EL (cell line): ENCODE measurements around the gene EHD3.

ENCODE experiments used
- DNase-seq: peaks from one replicate; pipeline ENCODE4 v3.0.0-alpha.2; 2016

The EHD3 gene

DNA sequence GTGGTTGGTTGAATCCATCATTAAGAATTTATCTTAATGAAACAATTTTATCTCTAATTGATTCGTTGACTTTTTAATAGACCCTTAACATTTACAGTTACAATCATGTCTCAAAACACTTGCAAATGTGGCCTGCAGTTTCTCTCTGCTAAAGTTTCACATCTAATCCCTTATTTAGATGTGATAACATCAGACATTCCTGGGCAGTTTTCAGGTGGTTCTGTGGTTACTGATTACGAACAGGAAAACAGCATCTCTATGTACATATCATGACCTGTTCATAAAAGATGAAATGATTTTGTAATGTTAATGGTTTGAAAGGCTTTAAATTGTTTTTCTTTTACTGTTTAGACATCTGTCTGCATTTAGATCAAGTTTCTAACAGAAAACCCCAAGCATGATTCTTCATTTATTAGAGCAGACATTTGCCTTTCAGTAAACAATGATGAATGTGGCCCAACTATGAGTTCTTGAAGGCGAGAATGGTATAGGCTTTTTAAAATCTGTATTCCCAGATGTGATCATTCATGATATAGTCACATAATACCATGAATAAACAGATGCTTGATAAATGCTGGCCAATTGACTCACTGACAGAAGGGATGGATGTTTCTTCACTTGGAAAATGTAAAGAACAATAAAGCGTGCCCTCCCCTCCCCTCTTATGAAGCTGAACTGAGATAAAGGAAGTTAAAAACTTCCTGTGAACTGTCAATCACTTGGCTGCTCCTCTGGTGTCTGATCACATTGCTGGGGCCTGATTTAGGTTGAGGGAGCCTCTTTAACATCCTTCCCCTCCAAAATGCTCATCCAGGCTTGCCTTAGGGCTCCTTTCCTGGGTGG, 20.1 kb upstream of the EHD3 start:
- DNase-seq = no peak

- no peak for DNase-seq
Observed at GRCh38 chr2:31214444-31214915, 19.5 kb upstream of the EHD3 start.

- no peak for DNase-seq
Observed at GRCh38 chr2:31216734-31217133, 17.2 kb upstream of the EHD3 start.

- DNase-seq = no peak
Observed at GRCh38 chr2:31217465-31218200, 16.3 kb upstream of the EHD3 start, which contains the start of gene CAPN14. TSS of gene CAPN14 (minus strand) at chr2:31217515. CDS start at chr2:31205447, 12,068 bp downstream.

DNA sequence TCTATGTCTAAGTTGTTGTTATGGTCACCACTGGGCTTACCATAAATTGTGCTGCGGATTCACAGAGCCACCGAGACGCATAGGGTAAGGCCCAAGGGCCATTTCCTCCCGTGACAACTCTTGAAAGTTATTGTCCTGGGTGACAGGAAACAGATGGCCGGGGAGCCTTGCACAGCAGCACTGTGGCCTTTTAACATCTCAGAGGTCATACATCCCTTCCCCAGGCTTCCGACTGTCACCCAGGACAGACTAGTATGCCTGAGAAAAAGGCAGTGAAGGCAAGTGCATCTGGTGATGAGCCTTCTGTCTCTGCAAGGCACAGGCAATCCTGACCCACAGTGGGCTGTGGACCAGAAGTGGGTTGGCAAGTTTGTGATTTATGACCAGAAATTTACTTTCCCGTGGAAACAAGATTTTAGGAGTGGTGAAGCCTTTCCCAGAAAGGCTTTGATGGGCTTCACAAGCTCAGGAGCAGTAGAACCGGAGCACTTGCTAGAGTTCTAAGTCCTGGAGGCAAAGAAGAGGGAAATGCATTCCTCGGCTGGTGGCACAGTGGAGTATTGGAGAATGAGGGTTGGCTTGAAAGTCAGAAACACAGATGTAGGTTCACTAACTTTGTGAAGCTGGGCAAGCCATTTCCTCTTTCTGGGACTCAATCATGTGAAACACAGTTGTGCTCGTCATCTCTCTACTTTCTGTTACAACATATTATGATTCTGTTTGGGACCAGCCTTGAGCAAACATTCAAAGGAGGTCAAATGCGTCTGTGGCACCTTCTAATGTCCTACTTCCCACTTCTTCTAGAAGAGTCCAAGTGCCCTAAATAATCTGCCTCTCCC, 14.6 kb upstream of the EHD3 start:
- no peak for DNase-seq

GRCh38 chr2:31221544-31221943, 12.4 kb upstream of the EHD3 start:
- no peak for DNase-seq

- no peak for DNase-seq
Observed at GRCh38 chr2:31222071-31222470, 11.9 kb upstream of the EHD3 start.

GRCh38 chr2:31223026-31223425, 10.9 kb upstream of the EHD3 start:
- DNase-seq = no peak

GRCh38 chr2:31223749-31224148, 10.2 kb upstream of the EHD3 start:
- DNase-seq = no peak

GRCh38 chr2:31226266-31226665, 7.7 kb upstream of the EHD3 start:
- DNase-seq = no peak

GRCh38 chr2:31227110-31227509, 6.8 kb upstream of the EHD3 start:
- DNase-seq = no peak

DNA sequence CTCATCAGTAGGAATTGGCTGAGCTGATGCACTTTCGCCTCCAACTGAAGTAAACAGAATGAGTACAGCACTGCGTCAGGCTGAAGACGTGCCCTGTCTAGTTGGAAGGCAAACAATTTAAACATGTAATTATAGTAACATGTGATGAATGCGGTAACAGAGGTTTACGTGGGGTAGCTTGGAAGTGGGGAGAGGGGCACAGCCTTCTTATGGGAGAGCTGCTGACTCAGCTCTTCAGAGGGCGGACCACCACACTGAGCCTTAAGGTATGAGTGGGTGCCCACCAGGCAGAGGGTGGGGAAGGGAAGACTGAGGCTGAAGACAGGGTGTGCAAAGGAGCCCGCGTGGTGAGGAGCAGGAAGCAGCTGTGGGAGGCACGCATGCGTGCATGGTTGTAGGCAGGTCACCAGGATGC, 6.2 kb upstream of the EHD3 start:
- DNase-seq = no peak

DNA sequence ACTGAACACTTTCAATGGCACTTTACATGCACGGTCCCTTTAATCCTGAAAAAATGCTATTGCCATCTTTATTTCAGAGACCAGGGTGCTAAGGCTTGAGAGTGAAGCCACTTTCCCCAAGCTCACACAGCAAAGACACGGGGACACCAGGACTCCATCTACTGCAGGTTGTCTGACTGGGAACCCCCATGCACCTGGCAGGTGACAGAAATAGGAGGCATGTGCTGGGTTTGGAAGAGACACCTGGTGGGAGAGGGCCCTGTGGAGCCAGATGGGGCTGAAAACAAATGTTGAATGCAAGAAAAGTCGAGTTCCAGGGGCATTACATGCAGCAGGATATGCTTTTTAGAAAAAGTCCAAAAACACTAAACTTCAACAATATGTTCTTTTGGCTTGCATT, 5.2 kb upstream of the EHD3 start:
- no peak for DNase-seq

DNA sequence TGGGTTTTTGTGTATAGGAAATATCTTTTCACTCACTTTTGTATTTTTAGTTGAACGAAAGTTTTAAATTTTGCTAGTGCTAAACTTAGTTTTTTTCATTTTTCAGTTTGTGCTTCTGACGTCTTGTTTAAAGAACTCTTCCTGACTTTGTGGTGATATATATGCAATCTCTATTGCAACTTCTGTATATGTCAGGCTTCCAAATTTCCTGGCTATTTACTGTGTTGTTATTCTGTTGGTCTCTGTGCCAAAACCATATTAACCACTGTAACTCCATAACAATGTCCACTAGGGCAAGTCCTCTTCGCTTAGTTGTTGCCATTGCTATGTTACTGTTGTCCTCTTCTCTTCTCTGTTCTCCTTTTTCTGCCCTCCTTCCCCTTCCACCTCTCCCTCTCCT, 3.2 kb upstream of the EHD3 start:
- DNase-seq = no peak

- DNase-seq = no peak
Observed at GRCh38 chr2:31231571-31232302, 2.2 kb upstream of the EHD3 start.

DNA sequence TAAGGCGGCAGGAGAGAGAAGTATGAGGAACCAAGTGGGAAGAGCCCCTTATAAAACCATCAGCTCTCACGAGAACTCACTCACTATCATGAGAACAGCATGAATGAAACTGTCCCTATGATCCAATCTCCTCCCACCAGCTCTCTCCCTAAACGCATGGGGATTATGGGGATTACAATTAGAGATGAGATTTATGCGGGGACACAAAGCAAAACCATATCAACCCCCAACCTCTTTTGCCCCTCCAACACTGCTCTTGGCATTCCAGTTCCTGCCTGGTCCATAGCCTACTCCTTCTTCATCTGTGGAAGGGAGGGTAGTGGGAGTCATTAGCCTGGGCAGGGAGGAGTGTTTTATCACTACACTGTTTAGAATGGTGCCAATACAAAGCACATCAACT, 1.4 kb upstream of the EHD3 start:
- DNase-seq = no peak

DNA sequence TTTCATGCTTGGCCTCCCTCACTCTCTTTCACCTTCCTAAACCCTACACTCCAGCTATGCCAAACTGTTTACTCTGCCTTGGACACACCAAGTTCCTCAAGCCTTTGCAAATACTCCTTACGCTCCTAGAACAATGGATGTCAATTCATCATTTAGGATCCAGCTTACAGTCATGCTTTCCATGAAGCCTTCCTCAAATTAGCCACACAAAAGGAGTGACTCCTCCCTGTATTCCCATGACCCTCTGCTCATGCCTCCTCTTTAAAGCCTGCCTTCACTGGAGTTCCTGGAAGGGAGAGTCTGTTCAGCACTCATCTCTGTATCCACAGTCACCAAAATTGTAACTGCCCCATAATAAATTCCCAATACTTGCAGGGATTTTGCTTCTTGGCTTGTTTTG, 721 bp upstream of the EHD3 start:
- DNase-seq = no peak

DNA sequence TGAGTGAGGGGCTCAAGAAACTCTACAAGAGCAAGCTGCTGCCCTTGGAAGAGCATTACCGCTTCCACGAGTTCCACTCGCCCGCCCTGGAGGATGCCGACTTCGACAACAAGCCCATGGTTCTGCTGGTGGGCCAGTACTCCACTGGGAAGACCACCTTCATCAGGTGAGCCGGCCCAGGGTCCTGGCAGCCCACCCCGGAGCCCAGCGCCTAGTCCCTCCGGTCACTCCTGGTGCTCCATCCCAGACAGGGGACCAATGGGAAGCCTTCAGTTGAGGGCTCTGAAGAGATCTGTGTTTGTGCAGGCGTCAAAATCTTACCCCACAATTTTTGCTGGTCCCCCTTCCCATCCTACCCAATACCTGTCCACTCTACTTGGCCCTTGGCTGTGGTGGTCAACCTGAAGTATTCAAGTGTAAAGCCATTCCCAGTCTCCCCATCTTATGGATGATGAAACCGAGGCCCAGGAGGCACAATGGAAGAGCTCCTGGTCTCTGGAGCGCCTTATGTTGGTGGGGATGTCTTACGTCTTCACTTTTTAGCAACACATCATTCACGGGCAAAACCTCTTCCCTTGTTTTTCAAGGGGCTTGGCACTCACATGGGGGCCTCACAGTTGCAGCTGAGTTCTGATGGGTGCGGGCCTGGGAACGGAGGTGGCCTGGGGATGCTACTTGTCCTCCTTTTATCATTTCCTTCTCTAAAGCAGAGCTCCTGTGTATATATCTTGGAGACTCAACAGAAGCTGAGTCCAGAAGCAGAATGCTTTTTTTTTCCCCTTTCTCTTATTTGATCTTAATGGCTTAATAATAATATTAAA, 941 bp downstream of the EHD3 start:
- no peak for DNase-seq

- peak; percentile 86 for DNase-seq
Observed at GRCh38 chr2:31235504-31235902, 1.6 kb downstream of the EHD3 start.

DNA sequence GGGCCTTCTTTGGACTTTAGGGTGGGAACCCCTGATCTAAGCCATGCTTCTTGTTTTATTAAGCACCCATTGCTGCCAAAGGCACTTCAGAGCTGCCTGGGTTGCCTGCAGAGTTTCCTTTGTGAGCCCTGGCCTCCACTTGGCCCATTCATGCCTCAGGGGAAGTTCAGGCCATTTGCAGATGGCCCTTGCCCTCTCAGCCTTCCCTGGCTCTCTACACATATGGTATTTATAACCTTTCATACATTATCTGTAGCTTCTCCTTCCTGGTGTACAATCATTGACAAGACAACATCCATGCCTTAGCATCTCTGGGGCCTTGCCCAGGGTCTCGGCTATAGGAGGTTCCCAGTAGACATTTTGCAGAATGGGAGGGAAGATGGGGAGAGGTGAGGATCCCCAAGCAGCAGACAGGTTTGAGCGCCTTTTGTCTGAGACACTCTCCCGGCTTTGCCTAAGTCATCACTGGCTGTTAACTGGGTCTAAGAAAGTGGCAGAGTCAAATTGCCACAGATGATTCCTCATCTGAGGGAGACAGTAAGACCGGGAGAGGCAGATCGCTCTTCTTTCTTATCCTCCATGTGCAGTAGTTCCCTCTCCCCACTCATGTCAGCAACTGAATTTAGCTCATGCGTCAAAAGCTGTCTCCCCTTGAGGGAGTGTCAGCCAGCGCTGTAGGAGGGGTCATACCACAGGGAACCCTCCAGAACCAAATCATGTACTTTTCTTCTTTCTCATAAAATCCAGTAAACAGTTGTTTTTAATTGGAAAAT, 2.7 kb downstream of the EHD3 start:
- no peak for DNase-seq
